ENCODE results near the gene RPL34. TPM values are rescaled to one million over a fixed set of nuclear protein-coding genes. Genes with fewer than 3 reads are reported as not detected.

RPL34 gene
- total and polyA plus RNA-seq, 2 of the 4 experiments (the other 2 are of a cell fraction) = 1,435 to 2,037 TPM

GRCh38 chr4:108622022-108622421 lies 1.6 kb downstream of the RPL34 start:
- peak overlapping the region; percentile 12; the same call in 1 of the 2 replicates for H3K4me2 ChIP-seq (ENCODE audit: low read depth, low read length)
- no peak for ATAC-seq (ENCODE audit: low read depth)
- in situ Hi-C loops (cut with MboI; ENCODE audit: low sequenced_read_pairs) = no loop called here

More at GRCh38 chr4:108622022-108622421, 1.6 kb downstream of the RPL34 start:
- ChIA-PET CTCF (no interaction called here), POLR2A (ENCODE audit: unreplicated experiment) (no interaction called here)
- H2AK9ac ChIP-seq (replicated peaks; ENCODE audit: low read depth, low read length, poor library complexity) = no peak overlapping the region
- H3K79me1 ChIP-seq (ENCODE audit: low read depth in 1 of 2, low read length in 2 of 2) = peaks cover 19 to 43% of the 10 kb centered on the region in 2 experiments
- no peaks in the 10 kb centered on the region for H3K27me3 ChIP-seq (ENCODE audit: control insufficient read depth, insufficient read depth, low read length)
- no peak overlapping the region; the same call in 1 of the 2 replicates for H3K23ac ChIP-seq (ENCODE audit: low read depth, low read length)
- H4K91ac ChIP-seq (ENCODE audit: insufficient read depth, low read depth, low read length) = no peak overlapping the region
- H4K5ac ChIP-seq (ENCODE audit: low read depth, low read length) = no peak overlapping the region
- no TSS peak for BruUV-seq (replicated peaks)
- no CpG with 5 or more reads among the region's 4 CpGs for WGBS, 2 experiments (ENCODE audit: extremely low coverage in 2 of 2, insufficient read length in 1 of 2)
- H3K9me1 ChIP-seq (ENCODE audit: insufficient read depth, low read length) = no peaks in the 10 kb centered on the region; the same call in 1 of the 2 replicates
- no peak overlapping the region for H3K9ac ChIP-seq (ENCODE audit: low read depth, low read length)
- H3K4ac ChIP-seq (ENCODE audit: low read depth, low read length) = no peak overlapping the region
- H2AFZ ChIP-seq (replicated peaks; ENCODE audit: low read length, poor library complexity) = no peak overlapping the region
- peaks cover 2% of the 10 kb centered on the region; the same call in 1 of the 2 replicates for H3K4me1 ChIP-seq (ENCODE audit: control insufficient read depth, insufficient read depth, low read length)
- H4K8ac ChIP-seq (ENCODE audit: low read depth in 2 of 2, low read length in 2 of 2) = no peak overlapping the region
- dilution Hi-C loops (cut with HindIII; ENCODE audit: low sequenced_read_pairs, unreplicated experiment) = no loop called here
- H4K20me1 ChIP-seq (ENCODE audit: insufficient read depth, low read length) = peaks cover 46% of the 10 kb centered on the region
- no peak for TF ChIP-seq CTCF (conservative IDR thresholded peaks at IDR 0.05; ENCODE audit: low read depth, low read length)
- no peak for TF ChIP-seq SMC3 (IDR thresholded peaks at IDR 0.05; ENCODE audit: low read depth, low read length)
- TF ChIP-seq NFE2L2 (IDR thresholded peaks at IDR 0.05; ENCODE audit: low read depth, low read length) = no peak
- TF ChIP-seq RAD21 (IDR thresholded peaks at IDR 0.05; ENCODE audit: low read length) = no peak
- no peak for TF ChIP-seq MAZ (IDR thresholded peaks at IDR 0.05; ENCODE audit: borderline replicate concordance, low read depth, low read length)
- TF ChIP-seq CEBPB (IDR thresholded peaks at IDR 0.05; ENCODE audit: low read depth, low read length) = no peak
- no peak for TF ChIP-seq POLR2A (IDR thresholded peaks at IDR 0.05; ENCODE audit: low read depth, low read length)
- TF ChIP-seq RFX5 (IDR thresholded peaks at IDR 0.05; ENCODE audit: low read depth, low read length) = no peak
- TF ChIP-seq RCOR1 (IDR thresholded peaks at IDR 0.05; ENCODE audit: insufficient replicate concordance, low read length) = no peak
- no peak overlapping the region for H2BK15ac ChIP-seq (ENCODE audit: low read depth, low read length)
- H3K4me3 ChIP-seq (ENCODE audit: insufficient read depth, low read depth, low read length) = no peak overlapping the region
- H2BK120ac ChIP-seq (ENCODE audit: low read depth, low read length) = no peak overlapping the region
- peaks cover 32% of the 10 kb centered on the region for H3K36me3 ChIP-seq (ENCODE audit: control insufficient read depth, insufficient read depth, low read length)
- H2BK5ac ChIP-seq (ENCODE audit: low read depth, low read length, poor library complexity, severe bottlenecking) = no peak overlapping the region
- no peak overlapping the region for H3K56ac ChIP-seq (ENCODE audit: extremely low read depth, insufficient read depth, low read length)
- H3K27ac ChIP-seq (ENCODE audit: insufficient read depth, low read length) = no peak overlapping the region
- H3K14ac ChIP-seq (replicated peaks; ENCODE audit: low read depth, low read length) = no peak overlapping the region
- H2AK5ac ChIP-seq (ENCODE audit: low read depth, low read length) = no peak overlapping the region
- no peaks in the 10 kb centered on the region for H3K9me3 ChIP-seq (ENCODE audit: control insufficient read depth, insufficient read depth, low read length)
- no peak overlapping the region for H3K18ac ChIP-seq (ENCODE audit: low read depth, low read length)
- intact Hi-C loops (cut with micrococcal nuclease) = no loop called here
- H2BK20ac ChIP-seq (ENCODE audit: low read depth, low read length) = no peak overlapping the region
- DNase-seq = no peak

Data from IMR-90 (cell line).